GM12892 (cell line): ENCODE data around the gene DRGX.

Experiments used
- POLR2A ChIP-seq: IDR thresholded peaks from 2 replicates; pipeline ENCODE4 v1.6.1; 2011; ENCODE audit warnings: low read depth, low read length, control low read depth
- POLR2AphosphoS5 ChIP-seq: IDR thresholded peaks from 2 replicates; pipeline ENCODE4 v1.6.1; 2011; ENCODE audit warnings: low read depth, low read length, control low read depth

- TF ChIP-seq POLR2AphosphoS5 (no peak), POLR2A (no peak)
Measured at GRCh38 chr10:49368256-49368655, 27.6 kb downstream of the DRGX start.
